ENCODE measurements around the gene CUX1. TPM values are rescaled to one million over a fixed set of nuclear protein-coding genes. Genes with fewer than 3 reads are reported as not detected.
"Not testable (repeated sequence)": the region's sequence is repeated elsewhere in the genome, so short reads cannot be mapped to it uniquely, and the experiment has no call there.

Gene CUX1
- total RNA-seq, 1 donor from 2014 or later: 118 TPM

DNA sequence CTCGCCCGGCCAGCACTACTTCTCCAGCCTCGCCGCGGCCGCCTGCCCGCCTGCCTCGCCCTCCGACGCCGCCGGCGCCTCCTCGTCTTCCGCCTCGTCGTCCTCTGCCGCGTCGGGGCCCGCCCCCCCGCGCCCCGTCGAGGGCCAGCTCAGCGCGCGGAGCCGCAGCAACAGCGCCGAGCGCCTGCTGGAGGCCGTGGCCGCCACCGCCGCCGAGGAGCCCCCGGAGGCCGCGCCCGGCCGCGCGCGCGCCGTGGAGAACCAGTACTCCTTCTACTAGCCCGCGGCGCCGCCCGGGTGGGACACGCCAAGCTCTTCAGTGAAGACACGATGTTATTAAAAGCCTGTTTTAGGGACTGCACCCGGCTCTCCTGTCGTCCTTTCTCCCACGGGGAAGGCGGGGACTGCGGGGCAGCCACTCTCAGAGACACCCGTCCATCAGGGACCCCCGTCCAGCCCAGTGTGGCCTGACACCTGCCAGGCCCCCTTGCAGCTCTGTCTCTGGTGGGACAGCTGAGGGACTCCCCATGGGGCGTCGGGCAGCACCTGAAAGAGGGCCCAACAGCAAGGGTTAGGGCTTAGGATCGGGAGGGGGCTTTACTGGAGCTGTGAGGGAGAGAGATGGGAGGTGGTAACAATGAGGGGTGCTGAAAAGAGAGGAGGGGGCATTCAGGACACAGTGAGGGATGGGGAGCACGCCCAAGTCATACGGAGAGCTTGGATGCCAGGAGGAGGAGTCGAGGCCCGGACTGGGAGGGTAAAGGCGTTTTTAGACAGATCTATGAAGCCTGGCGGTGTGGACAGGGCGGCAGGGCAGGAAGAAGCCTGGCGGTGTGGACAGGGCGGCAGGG is 504.1 kb downstream of the CUX1 start:
- H3K27me3 Mint-ChIP-seq (ENCODE audit: low read depth): peaks cover 6% of the 10 kb centered on the region
- no peak overlapping the region for H3K4me3 Mint-ChIP-seq (ENCODE audit: unreplicated experiment)
- TF ChIP-seq, protein P1, sequence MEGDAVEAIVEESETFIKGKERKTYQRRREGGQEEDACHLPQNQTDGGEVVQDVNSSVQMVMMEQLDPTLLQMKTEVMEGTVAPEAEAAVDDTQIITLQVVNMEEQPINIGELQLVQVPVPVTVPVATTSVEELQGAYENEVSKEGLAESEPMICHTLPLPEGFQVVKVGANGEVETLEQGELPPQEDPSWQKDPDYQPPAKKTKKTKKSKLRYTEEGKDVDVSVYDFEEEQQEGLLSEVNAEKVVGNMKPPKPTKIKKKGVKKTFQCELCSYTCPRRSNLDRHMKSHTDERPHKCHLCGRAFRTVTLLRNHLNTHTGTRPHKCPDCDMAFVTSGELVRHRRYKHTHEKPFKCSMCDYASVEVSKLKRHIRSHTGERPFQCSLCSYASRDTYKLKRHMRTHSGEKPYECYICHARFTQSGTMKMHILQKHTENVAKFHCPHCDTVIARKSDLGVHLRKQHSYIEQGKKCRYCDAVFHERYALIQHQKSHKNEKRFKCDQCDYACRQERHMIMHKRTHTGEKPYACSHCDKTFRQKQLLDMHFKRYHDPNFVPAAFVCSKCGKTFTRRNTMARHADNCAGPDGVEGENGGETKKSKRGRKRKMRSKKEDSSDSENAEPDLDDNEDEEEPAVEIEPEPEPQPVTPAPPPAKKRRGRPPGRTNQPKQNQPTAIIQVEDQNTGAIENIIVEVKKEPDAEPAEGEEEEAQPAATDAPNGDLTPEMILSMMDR (IDR thresholded peaks at IDR 0.05): no peak
- H3K27ac Mint-ChIP-seq (ENCODE audit: unreplicated experiment): no peak overlapping the region
- H3K36me3 Mint-ChIP-seq (ENCODE audit: low read depth): peaks cover 2% of the 10 kb centered on the region
- no peak for DNase-seq (ENCODE audit: low spot score)
- H3K4me1 Mint-ChIP-seq (ENCODE audit: low read depth): no peaks in the 10 kb centered on the region
- H3K9me3 Mint-ChIP-seq (ENCODE audit: low read depth): no peaks in the 10 kb centered on the region

DNA sequence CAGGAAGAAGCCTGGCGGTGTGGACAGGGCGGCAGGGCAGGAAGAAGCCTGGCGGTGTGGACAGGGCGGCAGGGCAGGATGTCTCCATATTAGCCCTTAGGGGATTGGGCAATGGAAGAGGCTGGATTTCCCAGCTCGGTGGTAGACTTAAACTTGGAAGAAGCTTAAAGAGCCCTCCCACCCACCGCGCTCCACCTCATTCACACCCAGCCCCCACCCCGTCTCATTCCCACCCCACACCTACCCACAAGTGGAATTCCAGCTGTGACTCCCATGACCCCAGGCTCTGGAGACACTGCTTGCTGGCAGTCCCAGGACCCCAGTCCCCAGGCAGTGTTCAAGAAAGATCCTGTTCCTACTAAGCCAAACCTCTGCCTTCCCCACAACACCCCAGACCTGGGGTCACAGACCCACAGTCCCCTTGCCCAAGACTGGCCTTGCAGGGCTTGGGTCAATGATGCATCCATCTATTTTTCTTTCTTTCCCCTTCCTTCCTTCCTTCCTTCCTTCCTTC is 504.8 kb downstream of the CUX1 start:
- Mint-ChIP-seq H3K4me1 (ENCODE audit: low read depth) (no peaks in the 10 kb centered on the region), H3K36me3 (ENCODE audit: low read depth) (peaks cover 2% of the 10 kb centered on the region), H3K4me3 (ENCODE audit: unreplicated experiment) (no peak overlapping the region), H3K27ac (ENCODE audit: unreplicated experiment) (no peak overlapping the region), H3K9me3 (ENCODE audit: low read depth) (no peaks in the 10 kb centered on the region), H3K27me3 (ENCODE audit: low read depth) (peaks cover 10% of the 10 kb centered on the region)
- no peak for DNase-seq (ENCODE audit: low spot score)
- TF ChIP-seq, protein P1 (IDR thresholded peaks at IDR 0.05): no peak

DNA sequence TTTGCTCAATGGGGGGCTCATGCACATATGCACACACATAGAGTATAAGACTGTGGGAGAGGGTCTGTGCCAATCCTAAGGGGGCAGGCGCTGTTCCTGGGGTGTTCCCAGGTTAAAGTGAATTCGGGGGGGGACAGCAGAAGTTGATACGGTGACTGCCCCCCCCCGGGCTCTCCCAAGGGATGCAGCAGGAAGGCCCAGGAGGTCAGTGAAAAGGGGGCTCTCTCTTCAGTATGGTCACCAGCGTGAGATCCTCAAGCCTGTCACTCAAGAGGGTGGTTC is 506.4 kb downstream of the CUX1 start:
- Mint-ChIP-seq H3K27me3 (ENCODE audit: low read depth) (peaks cover 23% of the 10 kb centered on the region), H3K36me3 (ENCODE audit: low read depth) (peaks cover 2% of the 10 kb centered on the region), H3K4me3 (ENCODE audit: unreplicated experiment) (no peak overlapping the region), H3K27ac (ENCODE audit: unreplicated experiment) (no peak overlapping the region), H3K9me3 (ENCODE audit: low read depth) (no peaks in the 10 kb centered on the region), H3K4me1 (ENCODE audit: low read depth) (no peaks in the 10 kb centered on the region)
- DNase-seq (ENCODE audit: low spot score): no peak
- TF ChIP-seq, protein P1 (IDR thresholded peaks at IDR 0.05): no peak

DNA sequence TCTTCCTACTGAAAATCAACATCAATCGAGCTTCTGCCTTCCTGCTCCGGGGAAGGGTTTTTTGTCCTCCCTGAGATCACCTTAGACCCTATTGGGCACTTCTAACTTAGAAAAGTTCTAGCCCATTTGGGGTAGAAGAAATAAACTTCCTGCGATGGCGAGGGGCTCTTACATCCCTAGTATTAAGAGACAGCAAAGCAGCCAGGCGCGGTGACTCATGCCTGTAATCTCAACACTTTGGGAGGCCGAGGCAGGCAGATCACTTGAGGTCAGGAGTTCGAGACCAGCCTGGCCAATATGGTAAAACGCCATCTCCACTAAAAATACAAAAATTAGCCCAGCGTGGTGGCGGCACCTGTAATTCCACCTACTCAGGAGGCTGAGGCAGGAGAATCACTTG is 507.7 kb downstream of the CUX1 start:
- not testable (repeated sequence) for H3K9me3 Mint-ChIP-seq (ENCODE audit: low read depth); H3K36me3 Mint-ChIP-seq (ENCODE audit: low read depth); H3K4me3 Mint-ChIP-seq (ENCODE audit: unreplicated experiment); DNase-seq (ENCODE audit: low spot score); H3K27ac Mint-ChIP-seq (ENCODE audit: unreplicated experiment); H3K4me1 Mint-ChIP-seq (ENCODE audit: low read depth)
- H3K27me3 Mint-ChIP-seq (ENCODE audit: low read depth): peaks cover 25% of the 10 kb centered on the region

DNA sequence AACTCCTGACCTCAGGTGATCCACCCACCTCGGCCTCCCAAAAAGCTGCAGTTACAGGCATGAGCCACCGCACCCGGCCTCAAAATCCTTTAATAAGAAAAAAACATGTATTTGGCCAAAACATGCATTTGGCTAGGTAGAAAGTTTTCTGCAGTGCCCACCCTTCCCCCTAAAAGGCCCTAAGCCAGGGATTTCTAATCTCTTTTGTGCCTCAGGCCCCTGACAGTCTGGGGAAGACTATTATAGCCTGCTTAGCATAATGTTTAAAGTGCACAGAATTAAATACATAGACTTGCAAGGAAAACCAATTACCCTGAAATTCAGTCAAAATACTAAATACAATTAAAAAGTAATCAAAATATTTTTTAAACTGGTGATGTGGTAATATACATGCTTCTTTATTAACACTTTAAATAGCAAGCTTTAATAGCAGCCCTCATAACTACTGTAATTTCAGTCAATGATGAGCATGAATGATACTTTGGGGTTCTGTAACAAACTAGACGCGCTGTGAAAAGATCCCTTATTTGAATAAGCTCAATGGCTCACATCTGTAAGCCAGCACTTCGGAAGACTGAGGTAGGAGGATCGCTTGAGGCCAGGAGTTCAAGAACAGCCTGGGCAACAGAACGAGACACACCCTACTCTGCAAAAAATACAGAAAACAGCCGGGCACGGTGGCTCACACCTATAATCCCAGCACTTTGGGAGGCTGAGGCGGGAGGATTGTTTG is 508.9 kb downstream of the CUX1 start:
- Mint-ChIP-seq H3K9me3 (ENCODE audit: low read depth) (no peaks in the 10 kb centered on the region), H3K27ac (ENCODE audit: unreplicated experiment) (no peak overlapping the region), H3K4me3 (ENCODE audit: unreplicated experiment) (no peak overlapping the region), H3K4me1 (ENCODE audit: low read depth) (no peaks in the 10 kb centered on the region), H3K27me3 (ENCODE audit: low read depth) (peaks cover 25% of the 10 kb centered on the region), H3K36me3 (ENCODE audit: low read depth) (peaks cover 2% of the 10 kb centered on the region)
- DNase-seq (ENCODE audit: low spot score): no peak
- TF ChIP-seq, protein P1 (IDR thresholded peaks at IDR 0.05): no peak

DNA sequence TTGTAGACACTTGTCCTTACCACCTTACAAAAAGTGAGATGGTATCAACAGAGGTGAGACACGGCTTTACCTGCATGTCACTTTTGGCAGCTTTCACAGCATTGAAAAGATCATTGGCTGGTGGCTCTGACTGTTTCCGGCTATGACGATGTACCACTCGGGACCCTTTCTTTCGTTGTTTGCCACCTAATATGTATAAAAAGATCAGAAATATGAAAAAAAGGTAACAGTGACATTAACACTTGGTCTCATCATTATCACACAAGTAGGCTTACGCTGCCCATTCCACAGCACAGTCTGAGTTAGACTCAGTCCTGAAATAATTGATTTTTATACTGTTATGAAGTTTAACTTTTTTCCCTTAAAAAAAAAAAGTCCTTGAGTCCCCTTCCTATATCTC is 509.8 kb downstream of the CUX1 start:
- DNase-seq (ENCODE audit: low spot score); H3K4me3 Mint-ChIP-seq (ENCODE audit: unreplicated experiment); H3K9me3 Mint-ChIP-seq (ENCODE audit: low read depth); H3K27ac Mint-ChIP-seq (ENCODE audit: unreplicated experiment); H3K36me3 Mint-ChIP-seq (ENCODE audit: low read depth); H3K4me1 Mint-ChIP-seq (ENCODE audit: low read depth): not testable (repeated sequence)
- H3K27me3 Mint-ChIP-seq (ENCODE audit: low read depth): peaks cover 31% of the 10 kb centered on the region

DNA sequence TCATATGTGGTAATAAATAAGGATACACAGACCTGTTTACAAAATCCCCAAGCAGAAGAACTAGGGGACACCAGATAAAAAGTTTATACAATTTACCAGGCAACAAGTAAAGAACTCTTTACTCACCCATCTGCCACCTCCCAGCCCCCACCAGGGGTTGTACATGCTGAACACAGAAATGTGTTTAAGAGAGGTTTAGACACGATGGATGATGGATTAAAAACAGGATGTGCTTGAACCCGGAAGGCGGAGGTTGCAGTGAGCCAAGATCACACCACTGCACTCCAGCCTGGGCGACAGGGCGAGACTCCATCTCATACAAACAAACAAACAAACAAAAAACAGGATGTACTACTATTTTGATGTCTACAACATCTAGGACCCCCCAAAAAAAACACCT is 511.4 kb downstream of the CUX1 start:
- H3K4me3 Mint-ChIP-seq (ENCODE audit: unreplicated experiment); DNase-seq (ENCODE audit: low spot score); H3K9me3 Mint-ChIP-seq (ENCODE audit: low read depth); H3K36me3 Mint-ChIP-seq (ENCODE audit: low read depth); H3K27ac Mint-ChIP-seq (ENCODE audit: unreplicated experiment); H3K4me1 Mint-ChIP-seq (ENCODE audit: low read depth): not testable (repeated sequence)
- peaks cover 32% of the 10 kb centered on the region for H3K27me3 Mint-ChIP-seq (ENCODE audit: low read depth)

DNA sequence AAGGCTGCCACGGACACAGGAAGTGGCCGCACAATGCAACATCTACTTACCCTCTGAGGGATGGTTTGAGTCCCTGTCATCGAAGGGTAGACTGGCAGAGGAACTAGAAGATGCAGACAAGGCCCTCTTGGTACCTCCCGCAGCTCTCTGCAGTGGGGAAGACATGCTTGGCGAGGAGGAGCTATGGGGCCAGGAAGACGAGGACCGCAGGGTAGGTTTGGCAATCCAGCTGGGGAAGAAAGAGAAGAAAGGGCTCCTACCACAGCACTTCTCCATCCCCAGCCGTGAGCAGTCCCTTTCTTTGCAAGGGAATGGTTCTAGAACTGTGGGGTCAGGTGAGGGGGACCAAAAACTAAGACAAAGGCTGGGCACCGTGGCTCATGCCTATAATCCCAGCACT is 511.9 kb downstream of the CUX1 start:
- not testable (repeated sequence) for DNase-seq (ENCODE audit: low spot score); H3K27ac Mint-ChIP-seq (ENCODE audit: unreplicated experiment); H3K4me3 Mint-ChIP-seq (ENCODE audit: unreplicated experiment); H3K4me1 Mint-ChIP-seq (ENCODE audit: low read depth); H3K9me3 Mint-ChIP-seq (ENCODE audit: low read depth); H3K36me3 Mint-ChIP-seq (ENCODE audit: low read depth)
- peaks cover 30% of the 10 kb centered on the region for H3K27me3 Mint-ChIP-seq (ENCODE audit: low read depth)
